Stimulated activated CD4-positive, alpha-beta T cell treated with anti-CD3 and anti-CD28 coated beads, TNF-alpha, amount 100 ng/mL, for 4 hours (primary cell): Measurements from ENCODE around the gene PIK3AP1.
"Not testable (repeated sequence)": the region's sequence is repeated elsewhere in the genome, so short reads cannot be mapped to it uniquely, and the experiment has no call there.

Experiments
- DNase-seq, 3 experiments: peaks; one replicate each; pipeline ENCODE4 v3.0.0-alpha.2; 2020; ENCODE audit warnings: low read depth in 3 of 3

The PIK3AP1 gene

DNA sequence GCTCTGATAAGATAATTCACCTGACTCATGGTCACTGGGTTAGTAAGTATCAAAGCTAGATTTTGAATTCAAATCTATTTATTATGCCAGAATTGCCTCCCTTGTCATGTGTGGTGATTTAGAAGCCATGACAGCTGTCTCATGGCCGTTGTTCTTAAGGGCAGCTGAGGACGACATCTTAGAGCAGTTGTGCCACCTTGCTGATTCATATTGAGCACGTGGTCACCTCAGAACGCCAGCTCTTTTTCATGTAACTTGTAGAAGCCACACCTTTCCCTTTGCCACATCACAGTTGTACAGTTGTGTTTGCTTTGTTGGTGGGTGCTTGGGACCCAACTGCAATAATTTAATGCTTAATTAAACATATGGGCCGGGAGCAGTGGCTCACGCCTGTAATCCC lies 4.3 kb upstream of the PIK3AP1 start:
- no peak for DNase-seq

- no peak for DNase-seq
These were observed 876 bp upstream of the PIK3AP1 start for GRCh38 chr10:96721207-96721572.

GRCh38 chr10:96719850-96720421 lies 378 bp downstream of the PIK3AP1 start:
- peak; percentile 20 to 42 (median 31) for DNase-seq

DNA sequence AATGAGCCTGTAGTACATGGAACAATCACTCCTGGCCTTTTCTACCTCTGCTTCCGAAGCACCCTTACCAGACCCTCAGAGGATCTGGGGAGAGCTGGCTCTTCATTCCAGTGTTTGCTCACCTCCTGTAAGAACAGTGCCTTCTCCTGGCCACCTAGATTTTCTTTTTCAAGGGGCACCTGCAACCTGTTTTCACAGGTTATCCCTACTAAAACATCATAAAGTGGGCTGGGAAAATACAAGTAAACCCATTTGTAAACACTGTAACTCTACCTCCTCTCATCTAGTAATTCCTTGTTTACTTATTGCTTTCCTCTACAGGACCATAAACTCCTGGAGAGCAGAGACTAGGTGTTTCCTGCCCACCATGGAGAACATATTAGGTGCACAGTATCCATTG lies 1.1 kb downstream of the PIK3AP1 start:
- DNase-seq, result no peak

- DNase-seq, result no peak
These were observed 1.9 kb downstream of the PIK3AP1 start for GRCh38 chr10:96718304-96718990.

GRCh38 chr10:96716390-96716789 lies 3.9 kb downstream of the PIK3AP1 start:
- no peak for DNase-seq

- DNase-seq, result no peak
These were observed 5.5 kb downstream of the PIK3AP1 start for GRCh38 chr10:96714746-96715255.

GRCh38 chr10:96714031-96714590 lies 6.2 kb downstream of the PIK3AP1 start:
- DNase-seq, result no peak

GRCh38 chr10:96712662-96713271 lies 7.5 kb downstream of the PIK3AP1 start:
- DNase-seq, result no peak

DNA sequence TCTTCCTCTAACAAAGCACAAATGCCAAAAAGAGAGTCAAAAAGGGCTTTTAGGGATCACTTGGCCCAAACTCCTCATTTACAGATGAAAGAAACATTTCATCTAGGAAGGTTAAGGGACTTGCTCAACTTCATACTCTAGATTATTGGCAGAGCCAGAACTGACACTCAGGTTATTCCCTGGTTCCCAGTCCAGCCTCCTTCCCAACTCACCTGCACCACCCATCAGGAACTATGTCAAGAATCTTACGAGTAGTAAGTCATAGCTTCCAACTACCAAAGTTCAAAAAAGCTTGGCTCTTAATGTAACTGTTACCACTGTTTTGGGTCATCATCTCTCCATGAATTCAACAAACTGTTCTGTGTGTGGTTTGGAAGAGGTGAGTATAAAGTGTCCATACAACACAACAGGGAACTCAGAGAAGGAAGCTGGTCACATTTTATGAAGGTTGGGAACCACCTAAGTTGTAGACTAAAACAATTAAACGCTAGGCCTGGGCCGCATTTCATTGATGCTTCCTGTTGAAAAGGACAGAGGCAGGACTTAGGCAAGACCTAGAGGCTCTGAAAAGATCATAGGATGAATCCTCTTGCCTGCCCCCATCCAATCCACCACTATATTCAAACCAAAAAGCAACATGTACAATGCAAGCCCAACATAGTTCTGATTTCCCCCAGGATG lies 9.1 kb downstream of the PIK3AP1 start:
- no peak for DNase-seq

- no peak for DNase-seq
These were observed 10.8 kb downstream of the PIK3AP1 start for GRCh38 chr10:96709525-96709924.

GRCh38 chr10:96708996-96709395 lies 11.3 kb downstream of the PIK3AP1 start:
- no peak for DNase-seq

DNA sequence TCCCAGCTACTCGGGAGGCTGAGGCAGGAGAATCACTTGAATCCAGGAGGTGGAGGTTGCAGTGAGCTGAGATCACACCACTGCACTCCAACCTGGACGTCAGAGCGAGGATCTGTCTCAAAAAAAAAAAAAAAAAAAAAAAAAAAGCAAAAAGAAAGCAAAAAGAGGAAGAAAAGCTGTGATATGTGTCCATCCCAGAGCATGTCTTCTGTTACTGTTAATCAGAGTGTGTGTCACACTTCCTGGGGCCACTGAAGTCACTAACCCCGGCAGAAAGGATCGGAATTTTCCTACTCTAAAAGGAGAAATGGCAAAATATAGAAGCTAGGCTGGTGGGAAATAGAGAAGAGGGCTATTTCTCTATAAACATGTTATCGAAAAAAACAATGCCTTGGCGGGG lies 11.9 kb downstream of the PIK3AP1 start:
- DNase-seq, result no peak

- no peak for DNase-seq
These were observed 13.9 kb downstream of the PIK3AP1 start for GRCh38 chr10:96706331-96706853.

DNA sequence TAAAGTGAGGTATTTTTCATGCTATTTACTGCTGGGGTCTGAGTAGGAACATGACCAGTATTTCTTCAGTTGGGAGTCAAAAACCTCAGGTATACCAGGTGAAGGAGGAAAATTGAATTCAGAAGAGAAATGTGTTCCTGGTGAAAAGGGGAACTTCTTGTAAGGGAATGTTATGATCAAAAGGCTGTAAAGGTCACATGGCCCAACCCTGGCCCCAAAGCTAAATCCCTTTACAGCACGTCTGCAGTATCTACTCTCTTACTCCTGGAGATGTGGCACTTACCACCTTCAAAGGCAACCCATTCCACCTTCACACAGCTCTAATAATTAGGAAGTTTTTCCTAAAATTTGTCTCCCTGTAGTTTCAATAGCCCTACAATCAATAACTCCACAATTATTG lies 15.2 kb downstream of the PIK3AP1 start:
- DNase-seq, result no peak

- DNase-seq, result no peak
These were observed 15.8 kb downstream of the PIK3AP1 start for GRCh38 chr10:96704563-96704962.

GRCh38 chr10:96703358-96703757 lies 17.0 kb downstream of the PIK3AP1 start:
- DNase-seq, result no peak

DNA sequence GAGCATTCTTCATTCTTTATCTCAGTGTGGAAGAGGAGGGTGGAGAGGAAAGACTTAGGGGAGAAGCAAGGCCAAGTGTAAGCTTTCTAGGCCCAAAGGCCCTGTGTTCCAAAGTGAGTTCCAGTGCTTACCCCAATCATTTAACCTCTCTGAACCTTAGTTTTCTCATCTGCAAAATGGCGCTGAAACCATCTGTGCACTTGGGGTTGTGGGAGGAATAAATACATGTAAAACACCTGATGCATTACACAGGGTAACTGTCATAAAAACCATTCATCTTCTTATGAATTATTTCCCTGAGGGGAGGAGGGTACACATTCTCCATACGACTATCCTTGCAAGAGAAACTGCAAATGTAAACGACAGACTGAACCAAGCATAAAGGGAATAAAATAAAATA lies 19.0 kb downstream of the PIK3AP1 start:
- DNase-seq, result no peak

DNA sequence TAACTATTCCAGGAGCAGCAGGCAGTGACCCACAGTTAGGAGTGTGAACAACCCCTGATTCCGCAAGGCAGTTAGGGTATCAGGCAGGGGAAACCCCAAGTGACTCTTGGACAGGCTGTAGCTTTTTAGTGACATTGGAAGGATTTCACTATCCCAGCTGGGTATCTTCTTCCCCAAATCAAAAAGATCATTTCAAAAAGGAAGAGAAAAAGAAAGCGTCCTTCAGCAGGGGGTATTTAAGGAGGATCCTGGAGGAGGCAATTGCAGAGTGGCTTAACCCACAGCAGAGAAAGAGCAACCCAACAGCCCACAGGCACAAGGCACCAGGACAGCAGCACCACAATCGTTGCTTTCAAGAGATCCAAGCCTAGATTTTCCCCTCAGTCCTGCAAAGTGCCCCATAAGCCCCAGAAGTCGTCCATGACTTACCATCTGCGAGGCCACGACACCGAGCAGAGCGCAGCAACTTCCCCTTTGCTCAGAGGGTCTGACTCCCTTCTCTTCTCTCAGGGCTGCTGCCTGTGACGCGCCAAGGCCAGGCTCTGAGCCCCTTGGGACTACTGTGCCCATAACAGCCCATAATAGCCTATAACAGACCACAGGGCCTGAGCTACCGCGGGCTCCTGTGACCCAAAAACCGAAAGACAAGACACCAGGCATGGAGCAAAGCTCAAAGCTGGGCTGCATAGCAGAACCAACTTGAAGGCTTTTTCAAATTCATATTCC lies 19.8 kb downstream of the PIK3AP1 start:
- no peak for DNase-seq

GRCh38 chr10:96699613-96700012 lies 20.7 kb downstream of the PIK3AP1 start:
- DNase-seq, result no peak

DNA sequence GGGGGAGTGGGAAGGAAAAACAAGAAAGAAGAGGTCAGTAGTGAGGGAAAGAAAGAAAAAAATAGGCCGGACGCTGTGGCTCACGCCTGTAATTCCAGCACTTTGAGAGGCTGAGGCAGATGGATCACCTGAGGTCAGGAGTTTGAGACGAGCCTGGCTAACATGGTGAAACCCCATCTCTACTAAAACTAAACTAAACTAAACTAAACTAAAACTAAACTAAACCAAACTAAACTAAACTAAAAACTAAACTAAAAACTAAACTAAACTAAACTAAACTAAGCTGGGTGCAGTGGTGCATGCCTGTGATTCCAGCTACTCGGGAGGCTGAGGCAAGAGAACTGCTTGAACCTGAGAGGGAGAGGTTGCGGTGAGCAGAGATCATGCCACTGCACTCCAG lies 22.0 kb downstream of the PIK3AP1 start:
- DNase-seq, result not testable (repeated sequence)
